Measurements from ENCODE around the gene ERICH2.

- TF ChIP-seq CTCF (IDR thresholded peaks at IDR 0.05; ENCODE audit: insufficient read depth, low read depth, low read length) (no peak), EZH2 (IDR thresholded peaks at IDR 0.05; ENCODE audit: insufficient read depth, low read length) (no peak)
Measured at GRCh38 chr2:170747921-170748320, 22.3 kb upstream of the ERICH2 start.

All from astrocyte (in vitro differentiated cells and primary cell).